Esophagus squamous epithelium (tissue), 5 donors: ENCODE measurements around the gene ATP13A4. TPM values are rescaled to one million over a fixed set of nuclear protein-coding genes. Genes with fewer than 3 reads are reported as not detected.

ENCODE experiments used
- DNase-seq: peaks from one replicate; lab custom pipeline; 2025; lab: John Stamatoyannopoulos, UW
- H3K27ac ChIP-seq, 4 donors: fragments of 200-600 bp; sonication (generic); one replicate each; pipeline ENCODE4 v1.5.1; 2016 to 2019; ENCODE audit warnings: mild to moderate bottlenecking in 1 of 4
- H3K27me3 ChIP-seq, 4 donors: fragments of 200-600 bp; sonication (generic); 1 replicate in 3 of 4; 2 replicates in 1 of 4; pipeline versions ENCODE4 v1.5.1 to v1.6.0; 2017 to 2021; ENCODE audit warnings: antibody characterized with exemption in 1 of 4
- H3K36me3 ChIP-seq, 3 donors: fragments of 200-600 bp; sonication (generic); one replicate each; pipeline ENCODE4 v1.5.1; 2016 to 2019
- H3K4me1 ChIP-seq, 3 donors: fragments of 200-600 bp; sonication (generic); one replicate each; pipeline ENCODE4 v1.5.1; 2017 to 2019
- H3K4me3 ChIP-seq, 4 donors: fragments of 200-600 bp; sonication (generic); 1 replicate in 3 of 4; 2 replicates in 1 of 4; pipeline ENCODE4 v1.5.1; 2016 to 2019; ENCODE audit warnings: mild to moderate bottlenecking in 2 of 4, moderate library complexity in 1 of 4
- H3K9me3 ChIP-seq, 3 donors: fragments of 200-600 bp; sonication (generic); one replicate each; pipeline ENCODE4 v1.5.1; 2016 to 2019
- POLR2A ChIP-seq, 4 donors: fragments of 450-650 bp; IDR thresholded peaks; one replicate each; pipeline ENCODE4 v1.6.1; 2017; ENCODE audit warnings: antibody characterized with exemption in 4 of 4, mild to moderate bottlenecking in 4 of 4, moderate library complexity in 3 of 4
- WGBS, 2 donors: methylation state at CpG; one replicate each; pipeline ENCODE4 v1.1.5; 2018; 5-methylcytosine and 5-hydroxymethylcytosine counted together
- intact Hi-C: fragments of 100-400 bp; cut with DNase I; formaldehyde crosslinking; loops from one replicate; pipeline ENCODE4 v1.15.0; 2022
- total RNA-seq, 4 donors: library from RNA; depleted of rRNA; stranded (reverse); fragments of >200 nt; gene quantifications; one replicate each; pipeline ENCODE4 v1.1.0, GENCODE V29; 2016
- TF ChIP-seq, protein P1 (sequence below), 6 experiments: fragments of 450-650 bp in 4 of 6; fragments of 200-600 bp in 2 of 6; sonication (generic) in 2 of 6; IDR thresholded peaks; one replicate each; pipeline ENCODE4 v1.5.1; 2016 to 2019; ENCODE audit warnings: antibody characterized with exemption in 6 of 6, mild to moderate bottlenecking in 4 of 6, moderate library complexity in 4 of 6
- donor health status: DM: yes; HTN: yes; CAD: no.

The ATP13A4 gene
- 10 to 100 TPM; 24.9 to 59.8 (median 40.5) TPM for total RNA-seq

- intact Hi-C loops = no loop called here
- DNase-seq = no peak
- peak within 1 kb of the TSS; percentile 17 to 63 (median 50) for H3K27ac ChIP-seq
- H3K9me3 ChIP-seq = no peaks in the 10 kb centered on the region
- no peak for TF ChIP-seq POLR2A (IDR thresholded peaks at IDR 0.05)
- TF ChIP-seq, protein P1, sequence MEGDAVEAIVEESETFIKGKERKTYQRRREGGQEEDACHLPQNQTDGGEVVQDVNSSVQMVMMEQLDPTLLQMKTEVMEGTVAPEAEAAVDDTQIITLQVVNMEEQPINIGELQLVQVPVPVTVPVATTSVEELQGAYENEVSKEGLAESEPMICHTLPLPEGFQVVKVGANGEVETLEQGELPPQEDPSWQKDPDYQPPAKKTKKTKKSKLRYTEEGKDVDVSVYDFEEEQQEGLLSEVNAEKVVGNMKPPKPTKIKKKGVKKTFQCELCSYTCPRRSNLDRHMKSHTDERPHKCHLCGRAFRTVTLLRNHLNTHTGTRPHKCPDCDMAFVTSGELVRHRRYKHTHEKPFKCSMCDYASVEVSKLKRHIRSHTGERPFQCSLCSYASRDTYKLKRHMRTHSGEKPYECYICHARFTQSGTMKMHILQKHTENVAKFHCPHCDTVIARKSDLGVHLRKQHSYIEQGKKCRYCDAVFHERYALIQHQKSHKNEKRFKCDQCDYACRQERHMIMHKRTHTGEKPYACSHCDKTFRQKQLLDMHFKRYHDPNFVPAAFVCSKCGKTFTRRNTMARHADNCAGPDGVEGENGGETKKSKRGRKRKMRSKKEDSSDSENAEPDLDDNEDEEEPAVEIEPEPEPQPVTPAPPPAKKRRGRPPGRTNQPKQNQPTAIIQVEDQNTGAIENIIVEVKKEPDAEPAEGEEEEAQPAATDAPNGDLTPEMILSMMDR (IDR thresholded peaks at IDR 0.05) = no peak
- WGBS, 2 donors = 32% methylated on average over 5 to 6 of the region's 9 CpGs
- peak within 1 kb of the TSS; percentile 7 to 36 (median 35) for H3K4me3 ChIP-seq
- H3K27me3 ChIP-seq = no peaks in the 10 kb centered on the region
- peaks cover 0 to 34% (median 0%) of the 10 kb centered on the region in 3 donors for H3K4me1 ChIP-seq
- no peaks in the 10 kb centered on the region for H3K36me3 ChIP-seq
Observed at GRCh38 chr3:193554811-193555210, at the start of gene ATP13A4. Gene ATP13A4 (minus strand): TSS chr3:193554895. CDS start chr3:193554799, 96 bp downstream.

DNA sequence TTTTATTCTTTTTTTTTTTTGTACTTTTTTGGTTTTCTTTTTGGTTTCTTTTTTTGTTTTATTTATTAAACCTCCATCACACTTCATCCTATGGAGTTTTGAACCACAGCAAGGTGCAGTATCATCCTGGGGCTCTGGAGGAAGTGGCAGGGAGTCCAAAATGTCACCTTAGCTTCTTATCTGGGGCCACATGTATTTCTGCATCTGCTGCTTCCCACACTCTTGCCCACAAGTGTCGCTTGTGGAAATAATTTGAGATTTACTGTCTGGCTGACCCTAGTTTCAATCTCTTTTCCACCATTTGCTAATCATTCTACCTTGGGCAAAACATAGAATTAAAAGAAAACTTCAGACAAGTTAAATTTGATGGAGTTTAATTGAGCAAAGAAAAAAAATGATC lies 44.7 kb upstream of the ATP13A4 start:
- Histone ChIP-seq H3K4me1 (peaks cover 0 to 23% (median 8%) of the 10 kb centered on the region in 3 donors), H3K9me3 (no peaks in the 10 kb centered on the region), H3K27ac (no peak overlapping the region), H3K27me3 (no peaks in the 10 kb centered on the region), H3K36me3 (peaks cover 0 to 76% (median 0%) of the 10 kb centered on the region in 3 donors), H3K4me3 (no peak overlapping the region)
- WGBS, 2 donors = 75 to 83% methylated on average over 1 of the region's 1 CpG
- TF ChIP-seq, protein P1 (IDR thresholded peaks at IDR 0.05) = no peak
- no peak for TF ChIP-seq POLR2A (IDR thresholded peaks at IDR 0.05)
- no peak for DNase-seq
- intact Hi-C loops = no loop called here

GRCh38 chr3:193598202-193598601 lies 43.5 kb upstream of the ATP13A4 start:
- H3K36me3 ChIP-seq = peaks cover 0 to 64% (median 0%) of the 10 kb centered on the region in 3 donors
- no peaks in the 10 kb centered on the region for H3K27me3 ChIP-seq
- TF ChIP-seq, protein P1 (IDR thresholded peaks at IDR 0.05) = no peak
- TF ChIP-seq POLR2A (IDR thresholded peaks at IDR 0.05) = no peak
- H3K4me3 ChIP-seq = no peak overlapping the region
- H3K4me1 ChIP-seq = peaks cover 4 to 29% (median 14%) of the 10 kb centered on the region in 3 donors
- no peaks in the 10 kb centered on the region for H3K9me3 ChIP-seq
- no peak for DNase-seq
- WGBS, 2 donors = 90 to 91% methylated on average over 2 of the region's 2 CpGs
- intact Hi-C loops = no loop called here
- no peak overlapping the region for H3K27ac ChIP-seq

DNA sequence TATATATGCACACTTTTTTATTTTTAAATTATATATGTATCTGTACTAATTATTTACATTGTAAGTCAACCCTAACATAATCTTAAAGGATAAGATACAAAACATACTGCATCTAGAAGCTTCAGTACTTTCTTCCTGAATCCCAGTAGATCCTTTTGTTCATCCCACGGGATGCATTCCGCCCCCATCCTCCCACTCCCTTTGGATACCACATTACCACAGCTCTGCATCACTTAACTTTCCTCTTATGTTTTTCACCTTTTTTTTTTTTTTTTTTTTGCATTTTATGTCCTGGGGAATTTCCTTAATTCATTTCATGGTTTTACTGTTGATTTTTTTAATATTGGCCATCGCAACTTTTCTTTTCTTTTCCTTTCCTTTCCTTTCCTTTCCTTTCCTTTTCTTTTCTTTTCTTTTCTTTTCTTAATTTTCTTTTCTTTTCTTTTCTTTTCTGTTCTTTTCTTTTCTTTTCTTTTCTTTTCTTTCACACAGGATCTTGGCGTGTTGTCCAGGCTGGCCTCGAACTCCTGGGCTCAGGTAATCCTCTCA lies 41.3 kb upstream of the ATP13A4 start:
- peaks cover 0 to 45% (median 0%) of the 10 kb centered on the region in 3 donors for H3K36me3 ChIP-seq
- H3K4me1 ChIP-seq = peaks cover 9 to 31% (median 18%) of the 10 kb centered on the region in 3 donors
- no peaks in the 10 kb centered on the region for H3K9me3 ChIP-seq
- 91 to 93% methylated on average over 5 of the region's 5 CpGs for WGBS, 2 donors
- TF ChIP-seq, protein P1 (IDR thresholded peaks at IDR 0.05) = no peak
- TF ChIP-seq POLR2A (IDR thresholded peaks at IDR 0.05) = no peak
- DNase-seq = no peak
- no peaks in the 10 kb centered on the region for H3K27me3 ChIP-seq
- no peak overlapping the region for H3K27ac ChIP-seq
- no peak overlapping the region for H3K4me3 ChIP-seq
- intact Hi-C loops = no loop called here

DNA sequence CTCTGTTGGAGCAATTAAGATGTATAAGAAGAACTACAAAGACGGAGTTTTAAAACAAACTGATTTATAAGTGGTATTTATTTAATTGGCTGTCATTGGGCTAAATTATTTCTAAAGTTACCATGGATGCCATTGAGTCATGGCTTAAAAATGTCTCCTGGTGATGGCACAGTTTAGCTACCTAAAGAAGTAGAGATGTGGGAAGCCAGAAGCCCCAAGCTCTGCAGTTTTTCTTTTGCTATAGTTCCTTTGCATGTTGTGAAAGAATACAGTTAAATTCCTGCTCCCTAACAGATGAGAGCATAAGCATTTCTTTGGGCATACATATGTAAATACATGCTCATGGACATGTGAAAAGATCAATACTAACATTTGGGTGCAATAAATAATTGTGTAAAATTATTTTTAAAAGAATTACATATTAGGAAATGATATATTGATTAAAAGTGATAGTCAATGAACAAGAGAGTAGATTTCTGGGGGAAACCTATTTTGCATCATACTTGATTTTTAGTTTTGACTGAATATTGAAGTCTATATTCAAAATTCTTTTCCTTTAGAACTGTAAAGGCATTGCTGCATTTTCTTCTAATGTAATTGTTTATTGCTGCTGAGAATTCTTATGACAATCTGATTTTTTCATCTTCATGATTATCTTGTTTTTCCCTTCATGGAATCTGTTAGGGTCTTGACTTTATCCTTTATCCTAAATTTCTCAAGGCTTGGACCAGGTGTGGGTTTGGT lies 40.4 kb upstream of the ATP13A4 start:
- DNase-seq = no peak
- no peaks in the 10 kb centered on the region for H3K9me3 ChIP-seq
- H3K4me1 ChIP-seq = peaks cover 9 to 36% (median 18%) of the 10 kb centered on the region in 3 donors
- H3K36me3 ChIP-seq = peaks cover 0 to 39% (median 0%) of the 10 kb centered on the region in 3 donors
- H3K4me3 ChIP-seq = peak overlapping the region in 1 of 4 donors; percentile 95
- H3K27ac ChIP-seq = no peak overlapping the region
- TF ChIP-seq, protein P1 (IDR thresholded peaks at IDR 0.05) = no peak
- TF ChIP-seq POLR2A (IDR thresholded peaks at IDR 0.05) = no peak
- no peaks in the 10 kb centered on the region for H3K27me3 ChIP-seq
- 43 to 48% methylated on average over 1 of the region's 1 CpG for WGBS, 2 donors
- intact Hi-C loops = no loop called here
